Measurements from ENCODE around the gene USP3.

USP3 gene

DNA sequence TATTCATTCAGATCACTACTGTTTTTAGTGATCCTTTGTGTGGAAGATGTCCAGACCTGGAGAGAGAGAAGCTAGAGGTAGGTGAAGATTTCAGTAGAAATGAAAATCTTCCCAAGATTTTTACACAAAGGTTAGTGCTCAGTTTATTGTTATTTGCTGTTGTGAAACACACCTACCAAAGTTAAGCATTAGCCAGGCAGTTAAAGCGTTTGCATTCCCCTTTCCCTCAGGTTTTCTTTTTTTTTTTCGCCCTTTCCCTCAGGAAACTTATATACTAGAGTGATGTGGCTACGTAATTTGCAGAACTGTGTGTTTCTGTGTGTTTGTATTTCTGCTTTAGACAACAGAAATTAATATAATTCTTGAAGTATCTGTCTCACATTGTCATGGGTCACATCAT, 34.5 kb downstream of the USP3 start:
- H3K4me3 ChIP-seq (ENCODE audit: low read depth, low read length) = no peak overlapping the region

DNA sequence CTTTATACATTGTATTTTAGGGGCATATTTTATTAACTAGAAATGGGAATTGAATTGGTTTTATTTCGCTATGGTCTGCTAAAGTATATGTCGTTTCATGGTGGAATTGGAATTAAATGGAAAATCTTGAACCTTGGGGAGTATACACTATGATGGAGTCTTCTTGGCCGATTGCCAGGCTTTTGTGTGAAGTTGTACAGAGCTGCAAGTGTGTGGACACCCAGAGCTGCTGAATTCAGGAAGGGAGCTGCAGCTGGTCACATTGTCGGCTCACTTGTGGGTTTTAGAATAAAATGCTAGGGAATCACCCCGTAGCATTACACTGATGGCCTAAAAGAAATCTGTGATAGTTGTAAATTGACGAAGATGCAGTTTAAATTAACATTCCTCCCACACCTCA, 35.1 kb downstream of the USP3 start:
- H3K4me3 ChIP-seq (ENCODE audit: low read depth, low read length) = no peak overlapping the region

DNA sequence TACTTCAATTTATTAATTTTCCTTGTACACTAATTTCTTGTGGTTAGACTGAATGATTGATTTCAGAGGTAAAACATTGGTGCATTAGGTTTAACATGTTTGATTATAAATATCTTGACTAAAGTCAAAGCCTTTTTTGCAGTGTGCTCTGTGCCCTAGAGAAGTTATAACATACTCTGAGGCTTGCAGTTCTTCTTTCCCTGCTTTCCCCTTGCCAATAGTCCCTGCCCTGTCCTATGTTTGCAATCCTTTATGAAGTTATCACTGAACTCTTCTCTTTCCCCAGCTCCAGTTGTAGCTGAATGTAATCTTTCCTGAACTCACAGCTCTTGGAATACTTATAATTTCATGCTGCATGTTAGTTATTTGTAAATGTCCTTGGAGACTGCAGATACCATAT, 35.6 kb downstream of the USP3 start:
- no peak overlapping the region for H3K4me3 ChIP-seq (ENCODE audit: low read depth, low read length)

- no peak overlapping the region for H3K4me3 ChIP-seq (ENCODE audit: low read depth, low read length)
These were observed 36.1 kb downstream of the USP3 start for GRCh38 chr15:63540449-63540848.

GRCh38 chr15:63544258-63545026, 40.0 kb downstream of the USP3 start:
- H3K4me3 ChIP-seq (ENCODE audit: low read depth, low read length) = no peak overlapping the region

GRCh38 chr15:63545520-63545919, 41.1 kb downstream of the USP3 start:
- no peak overlapping the region for H3K4me3 ChIP-seq (ENCODE audit: low read depth, low read length)

- no peak overlapping the region for H3K4me3 ChIP-seq (ENCODE audit: low read depth, low read length)
These were observed 47.0 kb downstream of the USP3 start for GRCh38 chr15:63551400-63551799.

- no peak overlapping the region for H3K4me3 ChIP-seq (ENCODE audit: low read depth, low read length)
These were observed 49.0 kb downstream of the USP3 start for GRCh38 chr15:63553388-63553791.

DNA sequence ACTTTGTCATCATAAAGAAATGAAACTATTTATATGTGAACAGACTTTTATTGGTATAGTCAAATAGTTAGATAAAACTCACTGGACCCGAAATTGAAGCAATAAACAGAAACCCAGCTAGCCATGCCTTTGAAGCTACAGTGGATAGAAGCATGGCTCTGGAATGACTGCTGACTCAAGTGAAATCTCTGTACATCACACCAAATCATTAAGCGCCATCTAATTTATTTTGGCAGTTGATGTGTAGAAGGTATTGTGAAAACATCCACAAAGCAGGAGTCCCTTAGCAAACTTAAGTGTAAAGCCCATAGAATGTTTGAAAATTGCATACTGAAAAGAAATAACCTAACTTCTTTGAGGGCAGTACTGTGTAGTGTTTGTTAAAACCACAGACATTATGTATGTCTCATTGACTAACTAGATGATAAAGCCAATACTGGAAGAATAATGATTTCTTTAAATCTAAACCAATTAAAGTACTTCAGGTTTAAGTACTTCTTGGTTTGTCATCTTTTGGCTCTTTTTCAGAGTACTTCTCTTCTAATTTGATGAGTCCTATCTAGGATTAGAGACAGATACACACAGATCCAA, 50.0 kb downstream of the USP3 start:
- no peak overlapping the region for H3K4me3 ChIP-seq (ENCODE audit: low read depth, low read length)

- H3K4me3 ChIP-seq (ENCODE audit: low read depth, low read length) = no peak overlapping the region
These were observed 51.1 kb downstream of the USP3 start for GRCh38 chr15:63555507-63555906.

DNA sequence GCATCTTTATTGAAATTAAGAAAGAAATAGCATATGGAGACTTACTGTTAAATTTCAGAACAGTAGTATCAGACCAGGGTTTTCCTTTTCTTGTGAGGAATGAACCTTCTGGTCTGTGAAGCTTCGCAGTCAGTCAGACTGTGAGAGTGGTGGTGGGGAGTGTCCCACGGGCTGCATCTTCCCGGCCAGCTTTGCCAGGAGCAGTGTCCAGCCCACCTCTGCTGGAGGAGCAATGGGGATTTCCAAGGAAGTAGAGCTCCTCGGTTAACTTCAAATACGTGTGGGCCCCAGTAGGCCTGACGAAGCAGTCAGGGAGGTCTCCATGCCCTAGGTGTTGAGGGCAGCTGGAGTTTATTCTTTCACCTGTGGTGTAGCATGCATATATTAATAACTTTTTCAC, 51.9 kb downstream of the USP3 start:
- H3K4me3 ChIP-seq (ENCODE audit: low read depth, low read length) = no peak overlapping the region

GRCh38 chr15:63556736-63557135, 52.3 kb downstream of the USP3 start:
- H3K4me3 ChIP-seq (ENCODE audit: low read depth, low read length) = no peak overlapping the region

DNA sequence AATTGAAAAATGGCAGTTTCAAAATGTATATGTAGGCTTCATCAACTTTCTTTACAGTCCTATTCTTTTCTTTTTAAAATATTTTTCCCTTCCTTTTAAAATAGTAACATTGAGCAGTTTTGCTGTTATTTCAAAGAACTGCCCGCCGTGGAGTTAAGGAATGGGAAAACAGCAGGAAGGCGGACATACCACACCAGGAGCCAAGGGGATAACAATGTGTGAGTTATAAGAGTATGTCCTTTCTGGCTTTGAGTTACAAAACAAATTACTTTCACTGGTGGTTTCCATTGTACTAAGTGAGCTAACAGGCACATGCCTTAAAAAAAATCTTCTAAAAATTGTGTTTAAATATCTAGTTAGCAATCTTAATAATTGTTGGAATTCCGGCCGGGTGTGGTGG, 55.4 kb downstream of the USP3 start:
- no peak overlapping the region for H3K4me3 ChIP-seq (ENCODE audit: low read depth, low read length)

- no peak overlapping the region for H3K4me3 ChIP-seq (ENCODE audit: low read depth, low read length)
These were observed 56.5 kb downstream of the USP3 start for GRCh38 chr15:63560741-63561448.

GRCh38 chr15:63564093-63564492, 59.7 kb downstream of the USP3 start:
- no peak overlapping the region for H3K4me3 ChIP-seq (ENCODE audit: low read depth, low read length)

- no peak overlapping the region for H3K4me3 ChIP-seq (ENCODE audit: low read depth, low read length)
These were observed 61.3 kb downstream of the USP3 start for GRCh38 chr15:63565536-63566186.

GRCh38 chr15:63572749-63573464, 68.5 kb downstream of the USP3 start:
- H3K4me3 ChIP-seq (ENCODE audit: low read depth, low read length) = no peak overlapping the region

DNA sequence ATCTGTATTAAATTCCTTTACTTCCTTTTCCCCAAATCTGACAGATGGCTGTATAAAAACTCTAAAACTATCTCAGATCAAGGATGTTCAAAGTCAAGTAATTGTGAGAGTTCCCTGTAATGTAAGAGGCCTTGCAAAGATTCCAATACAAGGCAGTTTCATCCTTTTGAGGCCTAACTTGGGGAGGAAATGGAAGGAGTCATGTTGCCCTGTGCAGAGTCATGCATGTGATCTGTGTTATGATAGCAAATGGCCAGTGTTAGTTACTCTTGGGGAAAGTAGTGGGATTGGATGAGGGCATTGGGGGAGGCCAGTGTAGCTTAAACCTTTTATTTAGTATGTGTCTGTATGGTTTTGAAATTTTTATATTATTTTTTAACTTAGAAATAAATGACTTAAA, 69.1 kb downstream of the USP3 start:
- no peak overlapping the region for H3K4me3 ChIP-seq (ENCODE audit: low read depth, low read length)

DNA sequence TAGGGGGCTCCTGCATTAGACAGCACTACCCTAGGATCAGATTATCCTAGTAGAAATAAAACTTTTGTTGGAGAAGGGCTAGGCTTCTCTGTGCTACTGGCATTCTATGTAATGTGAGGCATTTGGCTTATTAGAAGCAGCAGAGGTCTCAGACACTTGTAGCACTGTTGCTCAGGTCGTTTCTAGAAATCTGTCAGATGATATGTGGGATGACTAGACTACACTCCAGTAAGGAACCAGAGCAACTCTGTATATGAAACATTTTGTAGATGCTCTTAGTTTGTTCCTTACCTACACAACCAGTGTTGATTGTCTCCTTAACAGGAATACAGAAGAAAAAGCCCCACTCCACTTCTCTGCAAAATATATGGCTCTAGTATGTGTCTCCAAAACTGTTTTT, 70.9 kb downstream of the USP3 start:
- H3K4me3 ChIP-seq (ENCODE audit: low read depth, low read length) = no peak overlapping the region

- no peak overlapping the region for H3K4me3 ChIP-seq (ENCODE audit: low read depth, low read length)
These were observed 72.0 kb downstream of the USP3 start for GRCh38 chr15:63576441-63576840.

DNA sequence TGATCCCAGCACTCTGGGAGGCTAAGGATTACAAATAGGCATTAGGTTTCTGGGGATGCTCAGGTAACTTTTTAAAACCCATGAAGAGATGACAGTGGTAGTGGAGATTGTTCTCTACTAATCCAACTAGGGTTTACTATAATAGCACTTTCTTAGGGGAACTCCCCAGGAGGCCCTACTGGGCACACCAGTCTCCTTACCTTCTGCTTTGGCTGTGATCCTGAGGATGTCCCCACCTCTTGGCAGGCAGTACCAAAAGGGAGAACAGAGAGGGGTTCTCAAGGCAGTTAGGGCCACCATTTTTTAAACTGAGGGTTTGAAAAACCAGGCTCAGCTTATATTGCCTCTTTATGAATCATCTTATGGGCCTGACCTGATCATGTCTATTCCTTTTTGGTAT, 77.8 kb downstream of the USP3 start:
- no peak overlapping the region for H3K4me3 ChIP-seq (ENCODE audit: low read depth, low read length)

Measured in iPS-11a (cell line).